Measurements from ENCODE around the gene STK24.

GRCh38 chr13:98503175-98504028 lies 73.5 kb downstream of the STK24 start:
- TF ChIP-seq CTCF (IDR thresholded peaks at IDR 0.05; ENCODE audit: low read length) (no peak), EZH2 (optimal IDR thresholded peaks at IDR 0.05; ENCODE audit: low read depth, low read length) (no peak)

All from MM.1S (cell line).